CD4-positive, alpha-beta T cell treated with Interleukin-6 for 4 hours (primary cell): ENCODE data around the gene NIPAL4.
"Not testable (repeated sequence)": the region's sequence is repeated elsewhere in the genome, so short reads cannot be mapped to it uniquely, and the experiment has no call there.

Source experiments
- DNase-seq: peaks from one replicate; pipeline ENCODE4 v3.0.0-alpha.2; 2020; ENCODE audit warnings: mixed read lengths

Gene NIPAL4

GRCh38 chr5:157463621-157464518 is 3.9 kb downstream of the NIPAL4 start:
- no peak for DNase-seq

- DNase-seq = peak; percentile 60
These were observed 4.6 kb downstream of the NIPAL4 start for GRCh38 chr5:157464519-157465171.

GRCh38 chr5:157468293-157468965 is 8.4 kb downstream of the NIPAL4 start:
- DNase-seq = no peak

- DNase-seq = no peak
These were observed 9.1 kb downstream of the NIPAL4 start for GRCh38 chr5:157469073-157469472.

GRCh38 chr5:157469687-157470086 is 9.7 kb downstream of the NIPAL4 start:
- no peak for DNase-seq

GRCh38 chr5:157470631-157471030 is 10.6 kb downstream of the NIPAL4 start:
- no peak for DNase-seq

- DNase-seq = no peak
These were observed 11.7 kb downstream of the NIPAL4 start for GRCh38 chr5:157471709-157472108.

GRCh38 chr5:157473383-157474320 is 13.6 kb downstream of the NIPAL4 start:
- no peak for DNase-seq

- no peak for DNase-seq
These were observed 15.4 kb downstream of the NIPAL4 start for GRCh38 chr5:157475432-157475831.

GRCh38 chr5:157476702-157477408 is 16.8 kb downstream of the NIPAL4 start:
- DNase-seq = peak; percentile 19

- DNase-seq = no peak
These were observed 17.9 kb downstream of the NIPAL4 start for GRCh38 chr5:157477814-157478494.

- DNase-seq = no peak
These were observed 18.7 kb downstream of the NIPAL4 start for GRCh38 chr5:157478726-157479125.

GRCh38 chr5:157479166-157479565 is 19.2 kb downstream of the NIPAL4 start:
- no peak for DNase-seq

GRCh38 chr5:157479612-157480510 is 19.8 kb downstream of the NIPAL4 start:
- DNase-seq = no peak

GRCh38 chr5:157481265-157481664 is 21.3 kb downstream of the NIPAL4 start:
- DNase-seq = no peak

GRCh38 chr5:157481666-157482065 is 21.7 kb downstream of the NIPAL4 start:
- DNase-seq = no peak

GRCh38 chr5:157482702-157483101 is 22.7 kb downstream of the NIPAL4 start:
- DNase-seq = not testable (repeated sequence)

- DNase-seq = no peak
These were observed 24.8 kb downstream of the NIPAL4 start for GRCh38 chr5:157484768-157485167.

GRCh38 chr5:157485340-157485739 is 25.3 kb downstream of the NIPAL4 start:
- no peak for DNase-seq

- no peak for DNase-seq
These were observed 25.8 kb downstream of the NIPAL4 start for GRCh38 chr5:157485811-157486210.
